Measurements from ENCODE around the gene RXRB.

The RXRB gene

DNA sequence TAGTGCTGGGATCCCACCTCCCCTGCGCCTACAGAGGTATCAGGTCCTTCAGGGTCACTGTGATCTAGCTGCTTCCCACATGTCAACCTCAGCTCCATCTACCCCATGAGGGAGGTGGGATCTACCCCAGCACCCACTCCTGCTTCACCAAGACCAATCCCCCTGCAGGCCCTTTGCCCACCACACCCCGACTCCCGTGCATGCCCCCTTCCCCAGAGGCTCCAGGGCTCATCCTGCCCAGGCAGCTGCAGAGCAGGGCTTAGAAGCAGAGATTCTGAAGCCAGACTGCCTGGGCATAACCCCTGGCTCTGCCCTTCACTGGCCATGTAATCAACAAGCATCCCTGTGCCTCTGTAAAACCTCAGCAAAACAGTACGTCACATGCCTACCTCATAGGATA is 25.7 kb downstream of the RXRB start:
- Histone ChIP-seq H3K36me3 (ENCODE audit: low read depth) (no peaks in the 10 kb centered on the region), H3K27ac (ENCODE audit: poor library complexity, severe bottlenecking) (no peak overlapping the region), H3K27me3 (ENCODE audit: insufficient read depth, poor library complexity, severe bottlenecking) (no peaks in the 10 kb centered on the region), H3K9me3 (ENCODE audit: severe bottlenecking) (no peaks in the 10 kb centered on the region), H3K4me1 (ENCODE audit: insufficient read depth, poor library complexity, severe bottlenecking) (no peaks in the 10 kb centered on the region), H3K4me3 (ENCODE audit: severe bottlenecking) (no peak overlapping the region)
- TF ChIP-seq, protein P1, sequence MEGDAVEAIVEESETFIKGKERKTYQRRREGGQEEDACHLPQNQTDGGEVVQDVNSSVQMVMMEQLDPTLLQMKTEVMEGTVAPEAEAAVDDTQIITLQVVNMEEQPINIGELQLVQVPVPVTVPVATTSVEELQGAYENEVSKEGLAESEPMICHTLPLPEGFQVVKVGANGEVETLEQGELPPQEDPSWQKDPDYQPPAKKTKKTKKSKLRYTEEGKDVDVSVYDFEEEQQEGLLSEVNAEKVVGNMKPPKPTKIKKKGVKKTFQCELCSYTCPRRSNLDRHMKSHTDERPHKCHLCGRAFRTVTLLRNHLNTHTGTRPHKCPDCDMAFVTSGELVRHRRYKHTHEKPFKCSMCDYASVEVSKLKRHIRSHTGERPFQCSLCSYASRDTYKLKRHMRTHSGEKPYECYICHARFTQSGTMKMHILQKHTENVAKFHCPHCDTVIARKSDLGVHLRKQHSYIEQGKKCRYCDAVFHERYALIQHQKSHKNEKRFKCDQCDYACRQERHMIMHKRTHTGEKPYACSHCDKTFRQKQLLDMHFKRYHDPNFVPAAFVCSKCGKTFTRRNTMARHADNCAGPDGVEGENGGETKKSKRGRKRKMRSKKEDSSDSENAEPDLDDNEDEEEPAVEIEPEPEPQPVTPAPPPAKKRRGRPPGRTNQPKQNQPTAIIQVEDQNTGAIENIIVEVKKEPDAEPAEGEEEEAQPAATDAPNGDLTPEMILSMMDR (IDR thresholded peaks at IDR 0.05; ENCODE audit: poor library complexity, severe bottlenecking) = no peak
- DNase-seq (ENCODE audit: low spot score) (peak; percentile 43), ATAC-seq (ENCODE audit: low read depth) (no peak)

DNA sequence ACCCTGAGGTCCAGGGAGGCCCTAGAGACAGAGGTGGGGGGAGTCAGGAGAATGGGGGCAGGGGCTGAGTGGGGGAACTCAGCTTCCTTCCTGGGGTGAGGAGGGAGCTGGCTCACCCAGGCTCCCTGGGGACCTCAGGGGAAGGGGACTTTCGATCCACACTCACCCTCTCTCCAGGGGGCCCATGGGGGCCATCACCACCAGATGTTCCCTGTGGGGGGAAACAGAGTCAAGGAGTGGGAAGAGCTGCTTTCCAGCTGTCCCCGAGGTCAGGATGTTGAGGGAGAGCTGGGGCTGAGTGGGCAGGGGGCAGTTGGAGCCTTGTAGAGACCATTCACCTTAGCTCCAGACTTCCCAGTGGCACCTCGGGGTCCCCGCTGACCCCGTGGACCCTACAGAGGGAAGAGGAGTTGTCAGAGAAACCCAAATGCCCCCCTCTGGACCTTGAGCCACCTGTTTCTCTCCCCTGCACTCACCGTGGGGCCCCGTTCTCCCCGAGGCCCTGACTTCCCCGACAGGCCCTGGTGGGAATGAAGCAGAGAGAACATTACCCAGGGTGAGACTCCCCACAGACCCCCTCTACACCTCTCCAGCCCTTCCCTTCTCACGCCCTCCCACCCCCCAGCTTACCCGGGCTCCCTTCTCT is 26.8 kb downstream of the RXRB start:
- Histone ChIP-seq H3K36me3 (ENCODE audit: low read depth) (no peaks in the 10 kb centered on the region), H3K4me1 (ENCODE audit: insufficient read depth, poor library complexity, severe bottlenecking) (no peaks in the 10 kb centered on the region), H3K27me3 (ENCODE audit: insufficient read depth, poor library complexity, severe bottlenecking) (no peaks in the 10 kb centered on the region), H3K4me3 (ENCODE audit: severe bottlenecking) (no peak overlapping the region), H3K9me3 (ENCODE audit: severe bottlenecking) (no peaks in the 10 kb centered on the region), H3K27ac (ENCODE audit: poor library complexity, severe bottlenecking) (no peak overlapping the region)
- TF ChIP-seq, protein P1 (IDR thresholded peaks at IDR 0.05; ENCODE audit: poor library complexity, severe bottlenecking) = no peak
- peak; percentile 37 for DNase-seq (ENCODE audit: low spot score)
- no peak for ATAC-seq (ENCODE audit: low read depth)

DNA sequence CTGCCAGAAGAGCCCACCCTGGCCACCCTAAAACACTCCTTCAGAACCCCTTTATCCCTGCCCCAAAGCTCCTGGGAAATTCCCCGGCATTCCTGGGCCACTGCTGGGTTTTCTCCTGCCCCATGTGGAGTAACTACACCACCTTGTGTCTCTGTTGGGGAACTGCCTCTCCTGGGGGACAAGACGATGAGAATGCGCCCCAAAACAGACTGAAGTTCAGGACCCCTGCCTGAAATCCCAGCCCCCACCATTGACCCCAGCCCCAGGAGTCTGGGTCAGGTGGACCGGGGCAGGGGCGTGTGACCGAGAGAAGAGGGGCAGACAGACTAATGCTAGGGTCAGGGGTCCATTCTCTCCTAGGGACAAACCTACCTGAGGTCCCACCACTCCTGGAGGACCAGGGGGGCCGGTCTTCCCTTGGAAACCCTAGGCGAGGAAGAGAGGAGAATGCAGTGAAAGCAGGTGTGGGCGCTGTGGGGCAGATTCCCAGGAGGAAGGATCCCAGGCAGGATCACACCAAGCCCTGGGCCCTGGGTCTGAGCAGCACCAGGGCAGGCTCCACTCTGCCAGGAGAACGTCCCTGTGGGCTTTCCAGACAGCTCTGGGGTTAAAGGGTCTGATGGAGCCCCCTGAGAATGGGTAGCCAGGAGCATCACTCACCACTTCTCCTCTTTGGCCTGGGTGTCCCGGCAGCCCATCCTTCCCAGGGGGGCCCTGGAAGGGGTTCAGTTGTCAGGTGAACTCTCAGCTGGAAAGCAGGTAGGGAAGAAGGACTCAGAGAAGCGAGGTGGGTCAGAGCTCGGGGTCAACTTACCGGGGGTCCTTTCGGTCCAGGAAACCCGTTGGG is 27.6 kb downstream of the RXRB start:
- Histone ChIP-seq H3K4me1 (ENCODE audit: insufficient read depth, poor library complexity, severe bottlenecking) (no peaks in the 10 kb centered on the region), H3K36me3 (ENCODE audit: low read depth) (no peaks in the 10 kb centered on the region), H3K27ac (ENCODE audit: poor library complexity, severe bottlenecking) (no peak overlapping the region), H3K9me3 (ENCODE audit: severe bottlenecking) (no peaks in the 10 kb centered on the region), H3K4me3 (ENCODE audit: severe bottlenecking) (no peak overlapping the region), H3K27me3 (ENCODE audit: insufficient read depth, poor library complexity, severe bottlenecking) (no peaks in the 10 kb centered on the region)
- TF ChIP-seq, protein P1 (IDR thresholded peaks at IDR 0.05; ENCODE audit: poor library complexity, severe bottlenecking) = peak; percentile 59
- peak; percentile 59 for ATAC-seq (ENCODE audit: low read depth)
- peak; percentile 38 for DNase-seq (ENCODE audit: low spot score)

DNA sequence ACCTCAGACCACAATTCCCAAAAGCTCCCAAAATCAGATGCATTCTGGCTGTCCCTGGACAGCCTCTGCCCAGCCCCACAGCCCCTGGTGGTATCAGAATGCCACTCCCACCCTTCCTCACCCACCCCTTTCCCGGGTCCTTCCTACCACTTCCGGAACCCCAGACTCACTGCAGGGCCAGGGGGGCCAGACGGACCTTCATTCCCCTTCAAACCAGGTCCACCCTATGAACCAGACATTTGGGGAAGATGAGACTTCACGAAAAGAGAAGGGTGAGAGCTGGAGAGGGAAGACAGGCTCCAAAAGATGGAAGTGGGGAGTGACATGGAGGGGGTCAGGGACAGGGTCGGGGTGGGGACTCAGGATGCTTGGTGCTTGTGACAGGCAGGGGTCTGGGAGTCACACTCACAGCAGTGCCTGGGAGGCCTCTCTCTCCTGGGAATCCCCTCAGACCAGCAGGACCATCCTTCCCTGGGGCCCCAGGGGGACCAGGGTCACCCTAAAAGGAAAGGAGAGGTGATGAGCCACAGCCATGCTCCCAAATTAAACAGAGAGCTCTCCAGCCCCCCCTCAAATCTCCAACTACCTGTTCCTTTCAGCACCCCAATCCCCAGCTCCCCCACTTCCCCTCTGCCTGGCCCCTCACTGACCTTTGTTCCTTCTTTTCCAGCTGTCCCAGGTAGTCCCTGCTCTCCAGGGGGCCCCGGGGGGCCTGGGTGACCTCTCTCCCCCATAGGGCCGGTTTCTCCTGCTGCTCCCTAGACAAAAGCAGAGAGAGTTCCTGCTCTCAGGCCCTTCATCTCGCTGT is 28.4 kb downstream of the RXRB start:
- Histone ChIP-seq H3K36me3 (ENCODE audit: low read depth) (no peaks in the 10 kb centered on the region), H3K4me3 (ENCODE audit: severe bottlenecking) (no peak overlapping the region), H3K4me1 (ENCODE audit: insufficient read depth, poor library complexity, severe bottlenecking) (no peaks in the 10 kb centered on the region), H3K27ac (ENCODE audit: poor library complexity, severe bottlenecking) (no peak overlapping the region), H3K9me3 (ENCODE audit: severe bottlenecking) (no peaks in the 10 kb centered on the region), H3K27me3 (ENCODE audit: insufficient read depth, poor library complexity, severe bottlenecking) (no peaks in the 10 kb centered on the region)
- TF ChIP-seq, protein P1 (IDR thresholded peaks at IDR 0.05; ENCODE audit: poor library complexity, severe bottlenecking) = no peak
- ATAC-seq (ENCODE audit: low read depth) = no peak
- peak; percentile 29 for DNase-seq (ENCODE audit: low spot score)
